HEK293 (cell line): Measurements from ENCODE around the gene COL18A1.

Source experiments
- CTCF ChIA-PET: fragments of 350-600 bp; formaldehyde crosslinking; extraction: SDS; loops from one replicate; lab custom pipeline; 2021; ENCODE audit warnings: antibody characterized with exemption; lab: Yijun Ruan, JAX
- POLR2A ChIA-PET: fragments of 300-600 bp; formaldehyde crosslinking; extraction: SDS; loops from one replicate; lab custom pipeline; 2020; ENCODE audit warnings: antibody characterized with exemption, inconsistent platforms; lab: Yijun Ruan, JAX
- H3K27ac ChIP-seq: fragments of 200-500 bp; sonication (Bioruptor generic); 2 replicates; pipeline ENCODE4 v1.5.1; 2014; ENCODE audit warnings: low read depth, low read length, control low read depth, inconsistent platforms; ENCODE audit errors: extremely low read depth
- H3K36me3 ChIP-seq, 2 experiments: fragments of 200-500 bp in 1 of 2; sonication (Bioruptor generic) in 1 of 2; 1 replicate in 1 of 2; 2 replicates in 1 of 2; pipeline ENCODE4 v1.5.1; 2014 to 2017; ENCODE audit warnings: inconsistent platforms in 2 of 2, low read length in 2 of 2; ENCODE audit not compliant: control insufficient read depth in 2 of 2, insufficient read depth in 1 of 2
- H3K4me1 ChIP-seq: fragments of 200-500 bp; sonication (Bioruptor generic); 2 replicates; pipeline ENCODE4 v1.5.1; 2014; ENCODE audit warnings: mild to moderate bottlenecking, low read length, inconsistent platforms; ENCODE audit not compliant: control insufficient read depth, insufficient read depth
- H3K4me3 ChIP-seq: 2 replicates; pipeline ENCODE4 v1.5.1; 2011; ENCODE audit warnings: low read depth, mild to moderate bottlenecking, control low read depth, low read length, moderate library complexity
- H3K9me3 ChIP-seq: fragments of 200-500 bp; sonication (Bioruptor generic); 2 replicates; pipeline ENCODE4 v1.5.1; 2014; ENCODE audit warnings: low read depth, low read length, inconsistent platforms; ENCODE audit not compliant: control insufficient read depth, insufficient read depth
- BCL11A ChIP-seq: fragments of 450-650 bp; formaldehyde crosslinking; IDR thresholded peaks from 2 replicates; pipeline ENCODE4 v1.5.1; 2016; ENCODE audit warnings: low read depth, missing biosample characterization, missing genetic modification characterization
- EGR2 ChIP-seq: fragments of 450-650 bp; formaldehyde crosslinking; IDR thresholded peaks from 2 replicates; pipeline ENCODE4 v1.5.1; 2016; ENCODE audit warnings: low read depth, missing biosample characterization, missing genetic modification characterization
- HOXC10 ChIP-seq: sonication (generic); formaldehyde crosslinking; IDR thresholded peaks from 2 replicates; pipeline ENCODE4 v1.8.1; 2023; ENCODE audit warnings: mild to moderate bottlenecking, missing genetic modification reagents
- KLF1 ChIP-seq: fragments of 450-650 bp; formaldehyde crosslinking; IDR thresholded peaks from 2 replicates; pipeline ENCODE4 v1.5.1; 2016; ENCODE audit warnings: missing biosample characterization, missing genetic modification characterization
- KLF16 ChIP-seq: fragments of 450-650 bp; formaldehyde crosslinking; IDR thresholded peaks from 2 replicates; pipeline ENCODE4 v1.5.1; 2017; ENCODE audit warnings: missing biosample characterization, missing genetic modification characterization
- ZBTB11 ChIP-seq: fragments of 450-650 bp; formaldehyde crosslinking; conservative IDR thresholded peaks from 2 replicates; pipeline ENCODE4 v1.5.1; 2016; ENCODE audit warnings: low read depth, missing biosample characterization, missing genetic modification characterization
- ZBTB7A ChIP-seq: fragments of 450-650 bp; formaldehyde crosslinking; IDR thresholded peaks from 2 replicates; pipeline ENCODE4 v1.5.1; 2016; ENCODE audit warnings: low read depth, missing biosample characterization, missing genetic modification characterization
- ZFP37 ChIP-seq: fragments of 450-650 bp; formaldehyde crosslinking; IDR thresholded peaks from 2 replicates; pipeline ENCODE4 v1.5.1; 2016; ENCODE audit warnings: missing biosample characterization, missing genetic modification characterization
- ZNF10 ChIP-seq: fragments of 450-650 bp; formaldehyde crosslinking; IDR thresholded peaks from 2 replicates; pipeline ENCODE4 v1.5.1; 2017; ENCODE audit warnings: missing biosample characterization, missing genetic modification characterization
- ZNF140 ChIP-seq: fragments of 450-650 bp; formaldehyde crosslinking; IDR thresholded peaks from 2 replicates; pipeline ENCODE4 v1.5.1; 2016; ENCODE audit warnings: missing biosample characterization, missing genetic modification characterization
- ZNF169 ChIP-seq: fragments of 450-650 bp; formaldehyde crosslinking; IDR thresholded peaks from 2 replicates; pipeline ENCODE4 v1.5.1; 2016; ENCODE audit warnings: missing biosample characterization, missing genetic modification characterization
- ZNF202 ChIP-seq: fragments of 450-650 bp; formaldehyde crosslinking; IDR thresholded peaks from 2 replicates; pipeline ENCODE4 v1.5.1; 2016; ENCODE audit warnings: missing biosample characterization, missing genetic modification characterization, borderline replicate concordance
- ZNF24 ChIP-seq: fragments of 450-650 bp; formaldehyde crosslinking; IDR thresholded peaks from 2 replicates; pipeline ENCODE4 v1.5.1; 2016; ENCODE audit warnings: missing biosample characterization, missing genetic modification characterization
- ZNF324 ChIP-seq: fragments of 450-650 bp; formaldehyde crosslinking; IDR thresholded peaks from 2 replicates; pipeline ENCODE4 v1.5.1; 2016; ENCODE audit warnings: missing biosample characterization, missing genetic modification characterization
- ZNF394 ChIP-seq: fragments of 450-650 bp; formaldehyde crosslinking; IDR thresholded peaks from 2 replicates; pipeline ENCODE4 v1.5.1; 2016; ENCODE audit warnings: missing biosample characterization, missing genetic modification characterization, mild to moderate bottlenecking, moderate library complexity, borderline replicate concordance
- ZNF510 ChIP-seq: fragments of 450-650 bp; formaldehyde crosslinking; IDR thresholded peaks from 2 replicates; pipeline ENCODE4 v1.5.1; 2018; ENCODE audit warnings: mild to moderate bottlenecking, missing genetic modification characterization, missing biosample characterization; ENCODE audit not compliant: insufficient replicate concordance
- ZNF571 ChIP-seq: fragments of 450-650 bp; formaldehyde crosslinking; IDR thresholded peaks from 2 replicates; pipeline ENCODE4 v1.5.0; 2017; ENCODE audit warnings: missing biosample characterization, missing genetic modification characterization
- ZNF600 ChIP-seq: fragments of 450-650 bp; formaldehyde crosslinking; IDR thresholded peaks from 2 replicates; pipeline ENCODE4 v1.5.1; 2016; ENCODE audit warnings: missing biosample characterization, missing genetic modification characterization
- ZNF639 ChIP-seq: fragments of 450-650 bp; formaldehyde crosslinking; IDR thresholded peaks from 2 replicates; pipeline ENCODE4 v1.5.1; 2016; ENCODE audit warnings: missing biosample characterization, missing genetic modification characterization
- ZNF76 ChIP-seq: fragments of 450-650 bp; formaldehyde crosslinking; IDR thresholded peaks from 2 replicates; pipeline ENCODE4; 2016; ENCODE audit warnings: low read depth, missing biosample characterization, missing genetic modification characterization, borderline replicate concordance
- ZSCAN4 ChIP-seq: fragments of 450-650 bp; formaldehyde crosslinking; IDR thresholded peaks from 2 replicates; pipeline ENCODE4 v1.5.1; 2017; ENCODE audit warnings: missing biosample characterization, missing genetic modification characterization

COL18A1 gene

GRCh38 chr21:45539796-45540600 is 135.0 kb downstream of the COL18A1 start:
- H3K4me1 ChIP-seq, result 0 out of 2 replicates have a peak, but pooled peaks cover 2% of the 10 kb centered on the region
- TF ChIP-seq ZNF10 (tag by site-specific recombination) (no peak), ZNF600 (tag by site-specific recombination) (0 out of 2 replicates have a peak, but pooled peaks have one; percentile 23)
- no peaks in the 10 kb centered on the region for H3K9me3 ChIP-seq
- ChIA-PET POLR2A (interaction anchor here (1.4 kb wide), 1 partner anchor 16 kb away, joined by 3 read pairs; no protein-coding TSS in a partner anchor), CTCF (interaction anchor here (0.7 kb wide), 1 partner anchor 11 kb away, joined by 3 read pairs; no protein-coding TSS in a partner anchor)
- no peak overlapping the region for H3K4me3 ChIP-seq
- H3K36me3 ChIP-seq, result peaks cover 0 to 25% of the 10 kb centered on the region in 2 experiments; a peak in 1 of 3 replicates
- no peak overlapping the region for H3K27ac ChIP-seq

- no peak for TF ChIP-seq KLF16 (tag by site-specific recombination)
- no peak for TF ChIP-seq ZNF510 (tag by site-specific recombination)
- TF ChIP-seq ZNF394 (tag by site-specific recombination), result no peak
- Histone ChIP-seq H3K36me3 (peaks cover 0 to 20% of the 10 kb centered on the region in 2 experiments; a peak in 1 of 3 replicates), H3K27ac (no peak overlapping the region; the same call in 1 of the 2 replicates)
Observed at GRCh38 chr21:45540601-45540970, 135.6 kb downstream of the COL18A1 start.

GRCh38 chr21:45541221-45542039 is 136.5 kb downstream of the COL18A1 start:
- POLR2A ChIA-PET, result interaction anchor here (0.5 to 1.4 kb wide), 2 partner anchors 14 to 15 kb away, joined by 3 read pairs; no protein-coding TSS in a partner anchor
- no peaks in the 10 kb centered on the region for H3K9me3 ChIP-seq
- peak overlapping the region; percentile 60 for H3K4me3 ChIP-seq
- peaks cover 0 to 13% of the 10 kb centered on the region in 2 experiments; a peak in 1 of 3 replicates for H3K36me3 ChIP-seq
- peak overlapping the region; percentile 43; the same call in 1 of the 2 replicates for H3K27ac ChIP-seq
- CTCF ChIA-PET, result interaction anchor here (0.8 kb wide), 1 partner anchor 9 kb away, joined by 3 read pairs; no protein-coding TSS in a partner anchor
- H3K4me1 ChIP-seq, result 0 out of 2 replicates have a peak, but pooled peaks cover 2% of the 10 kb centered on the region
- TF ChIP-seq ZNF76 (no peak), EGR2 (peak; percentile 89), ZNF571 (tag by site-specific recombination) (no peak), KLF1 (tag by site-specific recombination) (no peak), ZNF140 (tag by site-specific recombination) (no peak), BCL11A (tag by site-specific recombination) (no peak), ZNF202 (no peak), ZNF24 (tag by site-specific recombination) (no peak), ZBTB7A (0 out of 2 replicates have a peak, but pooled peaks have one; percentile 55), KLF16 (tag by site-specific recombination) (no peak; the same call in 1 of the 2 replicates), ZBTB11 (tag by site-specific recombination) (no peak), ZNF639 (no peak), ZNF169 (tag by site-specific recombination) (no peak), ZNF324 (no peak), ZSCAN4 (tag by site-specific recombination) (no peak), ZFP37 (tag by site-specific recombination) (no peak), HOXC10 (CRISPR knock-in tag) (no peak)

More at GRCh38 chr21:45540601-45540970, 135.6 kb downstream of the COL18A1 start:
- ChIA-PET POLR2A (interaction anchor here (1.4 kb wide), 1 partner anchor 16 kb away, joined by 3 read pairs; no protein-coding TSS in a partner anchor), CTCF (interaction anchor here (0.8 kb wide), 1 partner anchor 8 kb away, joined by 3 read pairs; no protein-coding TSS in a partner anchor)
- Histone ChIP-seq H3K4me1 (0 out of 2 replicates have a peak, but pooled peaks cover 2% of the 10 kb centered on the region), H3K9me3 (no peaks in the 10 kb centered on the region), H3K4me3 (no peak overlapping the region)
